ENCODE data around the gene HSFX3.
A peak's percentile ranks its signal among the peaks of the same experiment; 100 is the strongest.

HSFX3 gene

GRCh38 chrX:149511081-149511480 is 38.6 kb downstream of the HSFX3 start:
- no peak for TF ChIP-seq CTCF (IDR thresholded peaks at IDR 0.05; ENCODE audit: low read depth, low read length, missing control alignments)
- H3K4me3 ChIP-seq (replicated peaks; ENCODE audit: low read depth, low read length), result no peak overlapping the region
- DNase-seq (ENCODE audit: extremely low read depth, low read depth), result no peak

GRCh38 chrX:149510386-149510785 is 39.3 kb downstream of the HSFX3 start:
- no peak for DNase-seq (ENCODE audit: extremely low read depth, low read depth)
- H3K4me3 ChIP-seq (replicated peaks; ENCODE audit: low read depth, low read length), result no peak overlapping the region
- no peak for TF ChIP-seq CTCF (IDR thresholded peaks at IDR 0.05; ENCODE audit: low read depth, low read length, missing control alignments)

- H3K4me3 ChIP-seq (replicated peaks; ENCODE audit: low read depth, low read length), result no peak overlapping the region
- DNase-seq (ENCODE audit: extremely low read depth, low read depth), result no peak
- no peak for TF ChIP-seq CTCF (IDR thresholded peaks at IDR 0.05; ENCODE audit: low read depth, low read length, missing control alignments)
Observed at GRCh38 chrX:149508467-149508866, 41.3 kb downstream of the HSFX3 start.

GRCh38 chrX:149506349-149506748 is 43.4 kb downstream of the HSFX3 start:
- no peak for TF ChIP-seq CTCF (IDR thresholded peaks at IDR 0.05; ENCODE audit: low read depth, low read length, missing control alignments)
- no peak for DNase-seq (ENCODE audit: extremely low read depth, low read depth)
- no peak overlapping the region for H3K4me3 ChIP-seq (replicated peaks; ENCODE audit: low read depth, low read length)

- no peak for DNase-seq (ENCODE audit: extremely low read depth, low read depth)
- no peak for TF ChIP-seq CTCF (IDR thresholded peaks at IDR 0.05; ENCODE audit: low read depth, low read length, missing control alignments)
- H3K4me3 ChIP-seq (replicated peaks; ENCODE audit: low read depth, low read length), result no peak overlapping the region; the same call in 1 of the 2 replicates
Observed at GRCh38 chrX:149505671-149506070, 44.1 kb downstream of the HSFX3 start.

- DNase-seq (ENCODE audit: extremely low read depth, low read depth), result no peak
- peak within 1 kb of the TSS; percentile 55 for H3K4me3 ChIP-seq (replicated peaks; ENCODE audit: low read depth, low read length)
- TF ChIP-seq CTCF (IDR thresholded peaks at IDR 0.05; ENCODE audit: low read depth, low read length, missing control alignments), result no peak
Observed at GRCh38 chrX:149504915-149505651, 44.6 kb downstream of the HSFX3 start, which contains the start of gene IDS. Gene IDS, minus strand, starts transcription at chrX:149505306. Its CDS starts 169 bp downstream, at chrX:149505137.

Measured in HFF-Myc (cell line).